ENCODE results near the gene CAMK2A. TPM values are rescaled to one million over a fixed set of nuclear protein-coding genes. Genes with fewer than 3 reads are reported as not detected.

The CAMK2A gene
- total RNA-seq, 4 donors from 2014 or later, result not detected

DNA sequence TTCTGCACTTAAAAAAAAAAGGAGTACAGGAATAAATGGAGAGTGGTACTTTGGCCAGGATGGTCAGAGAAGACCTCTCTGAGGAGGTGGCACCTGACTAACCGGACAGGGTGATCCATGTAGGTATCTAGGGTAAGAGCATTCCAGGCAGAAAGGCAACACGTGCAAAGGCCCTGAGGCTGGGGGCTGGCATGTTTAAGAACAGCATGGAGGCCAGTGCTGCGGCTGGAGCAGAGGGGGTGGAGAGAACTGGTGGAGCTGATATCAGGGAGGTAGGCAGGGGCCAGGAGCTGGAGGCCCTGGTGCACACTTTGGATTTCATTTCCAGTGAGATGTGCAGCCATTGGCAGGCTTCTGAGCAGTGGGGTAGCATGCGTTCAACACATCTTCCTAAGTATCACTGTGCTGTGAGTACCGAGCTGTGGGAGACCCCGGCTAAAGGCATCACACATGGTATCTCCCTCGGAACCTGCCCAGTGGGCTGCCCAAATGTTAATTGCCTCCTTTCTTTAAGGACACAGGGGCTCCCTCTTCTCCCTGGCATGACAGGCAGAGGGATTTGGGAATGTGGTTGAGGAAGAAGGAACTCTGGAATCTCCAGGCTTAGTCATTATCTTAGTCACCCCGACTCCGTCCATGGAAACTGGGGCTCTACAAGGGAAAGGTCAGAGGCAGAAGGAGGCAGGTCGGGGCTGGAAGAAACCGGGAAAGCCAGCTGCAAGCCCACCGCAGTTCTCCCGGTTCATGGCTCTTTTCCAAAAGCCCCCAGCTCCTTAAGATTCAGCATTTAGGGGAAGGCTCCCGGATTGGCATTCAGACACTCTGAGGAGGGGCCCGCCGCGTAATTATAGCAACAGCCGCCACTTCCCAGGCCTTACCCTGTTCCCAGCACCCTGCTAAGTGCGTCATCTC, 81.1 kb downstream of the CAMK2A start:
- no peak for DNase-seq
- no peaks in the 10 kb centered on the region for H3K9me3 ChIP-seq
- H3K36me3 ChIP-seq, result no peaks in the 10 kb centered on the region
- TF ChIP-seq, protein P1, sequence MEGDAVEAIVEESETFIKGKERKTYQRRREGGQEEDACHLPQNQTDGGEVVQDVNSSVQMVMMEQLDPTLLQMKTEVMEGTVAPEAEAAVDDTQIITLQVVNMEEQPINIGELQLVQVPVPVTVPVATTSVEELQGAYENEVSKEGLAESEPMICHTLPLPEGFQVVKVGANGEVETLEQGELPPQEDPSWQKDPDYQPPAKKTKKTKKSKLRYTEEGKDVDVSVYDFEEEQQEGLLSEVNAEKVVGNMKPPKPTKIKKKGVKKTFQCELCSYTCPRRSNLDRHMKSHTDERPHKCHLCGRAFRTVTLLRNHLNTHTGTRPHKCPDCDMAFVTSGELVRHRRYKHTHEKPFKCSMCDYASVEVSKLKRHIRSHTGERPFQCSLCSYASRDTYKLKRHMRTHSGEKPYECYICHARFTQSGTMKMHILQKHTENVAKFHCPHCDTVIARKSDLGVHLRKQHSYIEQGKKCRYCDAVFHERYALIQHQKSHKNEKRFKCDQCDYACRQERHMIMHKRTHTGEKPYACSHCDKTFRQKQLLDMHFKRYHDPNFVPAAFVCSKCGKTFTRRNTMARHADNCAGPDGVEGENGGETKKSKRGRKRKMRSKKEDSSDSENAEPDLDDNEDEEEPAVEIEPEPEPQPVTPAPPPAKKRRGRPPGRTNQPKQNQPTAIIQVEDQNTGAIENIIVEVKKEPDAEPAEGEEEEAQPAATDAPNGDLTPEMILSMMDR (IDR thresholded peaks at IDR 0.05), result no peak
- no peak for TF ChIP-seq POLR2A (IDR thresholded peaks at IDR 0.05)
- WGBS, 2 donors, result 61 to 71% methylated on average over 16 to 18 of the region's 19 CpGs
- no peak overlapping the region for H3K4me3 ChIP-seq (replicated peaks in 1 of 3)
- intact Hi-C loops (cut with DNase I), result no loop called here
- no peaks in the 10 kb centered on the region for H3K27me3 ChIP-seq
- peaks cover 0 to 8% of the 10 kb centered on the region in 2 donors for H3K4me1 ChIP-seq
- H3K27ac ChIP-seq, result no peak overlapping the region

DNA sequence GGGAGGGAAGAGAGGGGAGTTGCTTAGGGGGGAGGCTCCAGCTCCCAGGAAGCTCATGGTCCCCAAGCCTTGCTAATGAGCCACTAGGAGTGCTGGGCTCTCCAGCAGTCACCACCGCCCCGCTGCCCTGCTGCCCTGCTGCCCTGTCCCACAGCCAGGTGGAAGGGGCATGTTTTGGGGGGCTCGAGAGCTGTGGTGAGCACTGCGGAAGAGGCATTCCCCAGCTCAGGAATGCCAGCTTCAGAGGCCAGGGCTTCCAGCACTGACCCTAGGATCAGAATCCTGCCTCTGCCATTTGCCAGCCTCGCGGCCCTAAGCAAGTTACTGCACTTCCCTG, 82.8 kb downstream of the CAMK2A start:
- no peak overlapping the region for H3K4me3 ChIP-seq (replicated peaks in 1 of 3)
- no peak overlapping the region for H3K27ac ChIP-seq
- H3K27me3 ChIP-seq, result no peaks in the 10 kb centered on the region
- H3K9me3 ChIP-seq, result no peaks in the 10 kb centered on the region
- DNase-seq, result no peak
- peaks cover 0 to 8% of the 10 kb centered on the region in 2 donors for H3K4me1 ChIP-seq
- intact Hi-C loops (cut with DNase I), result no loop called here
- TF ChIP-seq, protein P1 (IDR thresholded peaks at IDR 0.05), result no peak
- TF ChIP-seq POLR2A (IDR thresholded peaks at IDR 0.05), result no peak
- no peaks in the 10 kb centered on the region for H3K36me3 ChIP-seq
- WGBS, 2 donors, result 80 to 87% methylated on average over 6 of the region's 6 CpGs

DNA sequence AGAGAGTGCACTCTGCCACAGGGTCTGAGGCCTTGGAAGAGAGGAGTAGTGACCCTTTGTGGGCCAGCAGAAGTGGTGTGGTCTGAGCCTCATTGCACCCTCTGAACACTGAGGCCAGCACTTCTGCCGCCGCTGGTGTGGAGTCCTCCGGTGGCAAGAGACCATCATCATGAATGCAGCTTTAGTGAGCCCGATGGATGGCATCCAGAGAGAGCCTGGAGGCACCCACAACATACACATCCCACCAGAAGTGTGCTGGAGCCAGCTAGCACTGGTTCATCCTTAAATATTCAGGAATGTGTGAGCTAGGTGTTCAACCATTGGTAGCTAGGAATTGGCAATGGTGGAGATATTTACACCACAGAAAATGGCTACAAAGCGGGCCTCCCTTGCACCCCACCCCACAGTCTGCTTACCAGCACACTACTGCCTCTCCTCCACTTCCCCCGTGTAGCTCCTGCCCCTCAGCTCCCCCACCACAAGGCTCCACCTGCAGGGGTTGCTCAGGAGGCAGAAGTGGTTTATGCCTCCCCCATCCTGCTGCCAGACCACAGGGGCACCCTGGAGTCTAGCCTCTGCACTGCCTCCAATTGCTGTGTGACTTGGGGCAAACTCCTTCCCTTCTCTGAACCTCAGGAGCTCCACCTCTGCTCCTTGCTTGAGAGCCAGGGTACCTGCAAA, 83.3 kb downstream of the CAMK2A start:
- TF ChIP-seq, protein P1 (IDR thresholded peaks at IDR 0.05), result no peak
- no peak for TF ChIP-seq POLR2A (IDR thresholded peaks at IDR 0.05)
- Histone ChIP-seq H3K4me3 (replicated peaks in 1 of 3) (no peak overlapping the region), H3K4me1 (peaks cover 0 to 8% of the 10 kb centered on the region in 2 donors), H3K36me3 (no peaks in the 10 kb centered on the region), H3K9me3 (no peaks in the 10 kb centered on the region), H3K27ac (no peak overlapping the region), H3K27me3 (no peaks in the 10 kb centered on the region)
- intact Hi-C loops (cut with DNase I), result no loop called here
- 74 to 82% methylated on average over 5 to 6 of the region's 6 CpGs for WGBS, 2 donors
- DNase-seq, result no peak

DNA sequence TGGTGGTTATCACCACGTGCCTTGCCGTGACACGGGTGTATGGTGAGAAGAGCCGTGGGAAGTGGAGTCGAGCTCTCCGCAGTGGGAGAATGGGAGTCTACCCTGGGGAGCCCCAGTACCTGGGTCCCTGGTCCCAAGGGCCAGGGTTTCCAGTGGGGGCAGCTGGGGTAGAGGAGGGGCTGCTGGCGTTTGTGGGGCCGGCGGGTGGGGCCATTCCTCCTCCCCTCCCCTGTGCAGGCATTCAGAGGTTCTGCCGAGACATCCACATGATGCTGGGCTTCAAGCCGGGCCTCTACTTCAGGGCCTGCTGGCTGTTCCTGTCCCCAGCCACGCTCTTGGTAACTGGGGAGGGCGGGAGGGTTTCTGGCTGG, 85.0 kb downstream of the CAMK2A start:
- TF ChIP-seq, protein P1 (IDR thresholded peaks at IDR 0.05), result no peak
- no peak for TF ChIP-seq POLR2A (IDR thresholded peaks at IDR 0.05)
- no peak for DNase-seq
- Histone ChIP-seq H3K4me1 (peaks cover 0 to 8% of the 10 kb centered on the region in 2 donors), H3K36me3 (no peaks in the 10 kb centered on the region), H3K9me3 (no peaks in the 10 kb centered on the region), H3K27ac (no peak overlapping the region), H3K27me3 (no peaks in the 10 kb centered on the region), H3K4me3 (replicated peaks in 1 of 3) (no peak overlapping the region)
- intact Hi-C loops (cut with DNase I), result no loop called here
- WGBS, 2 donors, result 85% methylated on average over 5 to 10 of the region's 13 CpGs
